GM18517 (cell line): ENCODE results near the gene PCDHA2.
"Not testable (repeated sequence)": the region's sequence is repeated elsewhere in the genome, so short reads cannot be mapped to it uniquely, and the experiment has no call there.

Experiments used
- ATAC-seq: cut with Tn5 transposase; IDR thresholded peaks from one replicate; pipeline ENCODE4 v1.9.1; 2021; ENCODE audit warnings: mild to moderate bottlenecking, moderate library complexity; ENCODE audit not compliant: unreplicated experiment

PCDHA2 gene

DNA sequence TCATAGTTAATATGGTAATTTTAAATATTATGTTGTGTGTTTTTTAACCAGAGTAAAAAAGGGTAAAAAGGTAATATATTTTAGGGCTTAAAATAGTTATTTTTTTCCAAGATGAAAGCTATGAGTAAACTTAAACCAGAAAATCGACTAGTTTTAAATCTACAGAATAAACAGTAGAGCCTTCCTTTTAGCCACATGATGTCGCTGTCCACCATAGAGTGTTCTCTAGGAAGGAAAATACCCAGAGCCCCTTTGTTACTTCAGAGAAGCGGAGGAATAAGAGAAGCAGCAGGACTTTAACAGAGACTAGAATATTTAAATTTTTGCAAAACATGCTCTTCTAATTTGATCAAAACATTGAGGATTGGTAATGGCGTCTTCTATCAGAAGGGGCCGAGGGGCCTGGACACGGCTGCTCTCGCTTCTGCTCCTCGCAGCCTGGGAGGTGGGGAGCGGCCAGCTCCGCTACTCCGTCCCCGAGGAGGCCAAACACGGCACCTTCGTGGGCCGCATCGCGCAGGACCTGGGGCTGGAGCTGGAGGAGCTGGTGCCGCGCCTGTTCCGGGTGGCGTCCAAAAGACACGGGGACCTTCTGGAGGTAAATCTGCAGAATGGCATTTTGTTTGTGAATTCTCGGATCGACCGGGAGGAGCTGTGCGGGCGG is at the start of gene PCDHA2:
TSS of gene PCDHA2 (plus strand) at position 258 of the 664 bp plus-strand sequence.
- no peak for ATAC-seq

DNA sequence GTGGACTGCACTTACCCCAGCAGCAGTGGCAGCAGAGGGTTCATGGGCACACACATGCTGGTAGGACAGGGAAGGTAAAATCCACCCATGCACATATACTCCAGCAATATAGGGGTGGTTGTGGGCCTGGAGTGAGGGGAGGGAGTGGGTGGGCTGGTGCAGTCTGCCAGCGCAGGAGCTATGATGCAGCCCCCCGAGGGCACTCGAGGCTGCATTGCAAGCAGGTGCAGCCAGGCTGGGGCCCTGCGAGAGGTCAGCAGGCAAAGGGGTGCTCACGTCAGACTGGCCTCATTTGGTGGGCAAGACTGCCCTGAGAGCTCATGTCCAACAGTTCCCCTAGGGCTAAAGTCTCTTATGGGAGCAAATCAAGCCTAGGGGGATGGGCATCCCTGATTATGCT is 41.1 kb upstream of the PCDHA2 start:
- ATAC-seq: no peak

DNA sequence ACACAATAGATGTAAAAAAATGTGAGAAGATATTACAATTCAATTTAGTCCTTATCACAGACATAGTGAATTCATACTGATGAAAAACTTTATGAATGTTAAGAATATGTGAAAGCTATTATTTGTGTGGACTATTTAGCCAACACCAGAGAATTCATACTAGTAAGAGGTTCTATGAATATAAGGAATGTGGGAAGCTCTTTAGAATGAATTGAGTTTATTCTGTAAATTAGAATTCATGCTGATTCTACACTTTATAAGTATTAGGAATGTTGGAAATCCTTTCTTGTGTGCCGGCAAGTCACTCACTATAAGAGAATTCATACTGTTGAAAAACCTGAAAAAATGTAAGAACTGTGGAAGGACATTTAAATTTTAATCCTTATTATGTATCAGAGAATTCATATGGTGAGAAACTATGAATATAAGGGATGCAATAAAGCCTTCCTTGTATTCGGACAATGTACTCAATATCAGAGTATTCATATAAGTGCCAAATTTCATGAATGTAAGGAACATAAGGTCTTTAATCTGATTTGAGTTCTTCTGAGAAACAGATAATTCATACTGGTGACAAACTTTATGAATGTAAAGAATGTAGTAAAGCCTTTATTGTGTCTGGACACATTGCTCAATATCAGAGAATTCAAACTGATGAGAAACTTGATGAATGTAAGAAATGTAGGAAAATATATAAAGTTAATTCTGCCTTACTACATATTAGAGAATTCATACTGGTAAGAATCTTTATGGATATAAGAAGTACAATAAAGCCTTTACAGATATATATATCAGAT is 30.3 kb upstream of the PCDHA2 start:
- no peak for ATAC-seq

DNA sequence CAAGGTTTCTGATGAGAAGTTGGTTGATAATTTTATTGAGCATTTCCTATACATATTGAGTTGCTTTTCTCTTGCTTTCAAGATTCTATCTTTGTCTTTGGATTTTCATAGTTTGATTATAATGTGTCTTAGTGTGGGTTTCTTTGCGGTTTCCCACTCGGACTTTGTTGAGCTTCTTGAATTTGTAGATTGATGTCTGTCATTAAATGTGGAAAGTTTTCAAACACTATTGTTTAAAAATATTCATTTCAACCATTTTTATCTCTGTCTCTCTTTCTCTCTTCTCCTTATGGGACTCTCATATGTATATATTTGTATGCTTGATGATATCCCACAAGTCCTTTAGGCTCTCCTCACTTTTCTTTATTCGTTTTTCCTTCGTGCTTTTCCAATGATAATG is 27.2 kb upstream of the PCDHA2 start:
- ATAC-seq: no peak

DNA sequence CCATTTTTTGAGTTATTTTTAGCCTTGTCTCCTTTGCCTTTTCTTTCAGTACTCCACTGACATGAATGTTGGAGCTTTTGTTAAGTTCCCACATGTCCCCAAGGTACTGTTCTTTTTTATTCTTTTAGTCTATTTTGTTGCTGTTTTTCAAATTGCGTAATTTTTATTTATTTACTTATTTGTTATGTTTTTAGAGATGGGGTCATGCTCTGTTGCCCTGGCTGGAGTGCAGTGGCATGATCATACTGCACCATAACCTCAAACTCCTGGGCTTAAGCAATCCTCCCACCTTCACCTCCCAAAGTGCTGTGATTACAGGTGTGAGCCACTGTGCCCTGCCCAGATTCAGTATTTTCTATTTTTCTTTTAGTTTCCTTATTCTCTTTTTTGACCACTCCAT is 14.1 kb upstream of the PCDHA2 start:
- no peak for ATAC-seq

DNA sequence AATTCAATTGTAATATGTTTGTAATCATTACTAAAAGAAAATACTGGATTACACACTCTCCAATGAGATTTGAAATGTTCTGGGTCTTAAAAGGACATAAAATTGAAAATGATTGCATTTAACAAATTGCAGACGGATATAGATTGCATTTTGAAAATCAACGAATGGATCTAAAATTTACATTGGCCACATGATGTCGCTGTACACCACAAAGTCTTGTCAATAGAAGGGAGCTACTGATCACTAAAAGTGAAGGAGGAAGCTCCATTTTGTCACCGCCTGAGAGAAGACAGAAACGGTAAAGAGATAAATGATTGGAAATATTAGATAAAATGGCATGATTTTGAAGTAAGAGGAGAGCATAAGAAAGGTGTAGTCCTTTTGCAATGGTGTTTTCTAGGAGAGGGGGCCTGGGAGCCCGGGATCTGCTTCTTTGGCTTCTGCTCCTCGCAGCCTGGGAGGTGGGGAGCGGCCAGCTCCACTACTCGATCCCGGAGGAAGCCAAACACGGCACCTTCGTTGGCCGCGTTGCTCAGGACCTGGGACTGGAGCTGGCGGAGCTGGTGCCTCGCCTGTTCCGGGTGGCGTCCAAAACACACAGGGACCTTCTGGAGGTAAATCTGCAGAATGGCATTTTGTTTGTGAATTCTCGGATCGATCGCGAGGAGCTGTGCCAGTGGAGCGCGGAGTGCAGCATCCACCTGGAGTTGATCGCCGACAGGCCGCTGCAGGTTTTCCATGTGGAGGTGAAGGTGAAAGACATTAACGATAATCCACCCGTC is 8.6 kb upstream of the PCDHA2 start, which contains the start of gene PCDHA1:
TSS of gene PCDHA1 (plus strand) at position 236 of the 782 bp plus-strand sequence.
- ATAC-seq: no peak

DNA sequence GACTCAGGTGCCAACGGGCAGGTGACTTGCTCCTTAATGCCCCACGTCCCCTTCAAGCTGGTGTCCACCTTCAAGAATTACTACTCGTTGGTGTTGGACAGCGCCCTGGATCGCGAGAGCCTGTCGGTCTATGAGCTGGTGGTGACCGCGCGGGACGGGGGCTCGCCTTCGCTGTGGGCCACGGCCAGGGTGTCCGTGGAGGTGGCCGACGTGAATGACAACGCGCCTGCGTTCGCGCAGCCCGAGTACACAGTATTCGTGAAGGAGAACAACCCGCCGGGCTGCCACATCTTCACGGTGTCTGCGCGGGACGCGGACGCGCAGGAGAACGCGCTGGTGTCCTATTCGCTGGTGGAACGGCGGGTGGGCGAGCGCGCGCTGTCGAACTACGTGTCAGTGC is 7.2 kb upstream of the PCDHA2 start:
- not testable (repeated sequence) for ATAC-seq

DNA sequence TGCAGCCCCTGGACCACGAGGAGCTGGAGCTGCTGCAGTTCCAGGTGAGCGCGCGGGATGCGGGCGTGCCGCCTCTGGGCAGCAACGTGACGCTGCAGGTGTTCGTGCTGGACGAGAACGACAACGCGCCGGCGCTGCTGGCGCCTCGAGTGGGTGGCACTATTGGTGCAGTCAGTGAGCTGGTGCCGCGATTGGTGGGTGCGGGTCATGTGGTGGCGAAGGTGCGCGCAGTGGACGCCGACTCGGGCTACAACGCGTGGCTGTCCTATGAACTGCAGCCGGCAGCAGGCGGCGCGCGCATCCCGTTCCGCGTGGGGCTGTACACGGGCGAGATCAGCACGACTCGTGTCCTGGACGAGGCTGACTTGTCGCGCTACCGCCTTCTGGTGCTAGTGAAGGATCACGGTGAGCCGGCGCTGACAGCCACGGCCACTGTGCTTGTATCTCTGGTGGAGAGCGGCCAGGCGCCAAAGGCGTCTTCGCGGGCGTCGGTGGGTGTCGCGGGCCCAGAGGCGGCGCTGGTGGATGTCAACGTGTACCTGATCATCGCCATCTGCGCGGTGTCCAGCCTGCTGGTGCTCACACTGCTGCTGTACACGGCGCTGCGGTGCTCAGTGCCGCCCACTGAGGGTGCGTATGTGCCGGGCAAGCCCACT is 6.7 kb upstream of the PCDHA2 start:
- not testable (repeated sequence) for ATAC-seq

DNA sequence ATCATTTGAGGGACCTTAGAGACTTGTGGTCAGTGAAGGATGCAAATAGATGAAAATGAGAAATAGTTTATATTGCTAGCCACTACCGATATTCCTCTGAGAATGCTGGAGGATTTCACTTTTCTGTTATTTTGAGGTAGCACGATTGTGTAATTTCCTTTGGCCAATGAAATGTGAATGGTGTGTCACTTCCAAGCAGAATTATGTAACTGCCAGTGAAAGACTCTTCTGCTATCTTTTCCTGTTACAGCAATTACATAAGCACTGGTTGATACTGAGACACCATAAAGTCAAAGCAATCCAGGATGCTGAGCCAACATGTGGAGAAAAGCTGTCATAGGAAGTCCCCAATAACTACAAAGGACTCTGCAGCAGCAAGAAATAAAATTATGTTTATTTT is 3.6 kb upstream of the PCDHA2 start:
- ATAC-seq: no peak

DNA sequence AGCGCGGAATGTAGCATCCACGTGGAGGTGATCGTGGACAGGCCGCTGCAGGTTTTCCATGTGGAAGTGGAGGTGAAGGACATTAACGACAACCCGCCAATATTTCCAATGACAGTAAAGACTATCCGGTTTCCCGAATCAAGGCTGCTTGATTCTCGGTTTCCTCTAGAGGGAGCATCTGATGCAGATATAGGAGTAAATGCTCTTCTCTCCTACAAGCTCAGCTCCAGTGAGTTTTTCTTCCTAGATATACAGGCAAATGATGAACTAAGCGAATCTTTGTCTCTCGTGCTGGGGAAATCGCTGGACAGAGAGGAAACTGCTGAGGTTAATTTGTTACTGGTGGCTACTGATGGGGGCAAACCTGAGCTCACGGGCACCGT is 598 bp downstream of the PCDHA2 start:
- ATAC-seq: no peak

DNA sequence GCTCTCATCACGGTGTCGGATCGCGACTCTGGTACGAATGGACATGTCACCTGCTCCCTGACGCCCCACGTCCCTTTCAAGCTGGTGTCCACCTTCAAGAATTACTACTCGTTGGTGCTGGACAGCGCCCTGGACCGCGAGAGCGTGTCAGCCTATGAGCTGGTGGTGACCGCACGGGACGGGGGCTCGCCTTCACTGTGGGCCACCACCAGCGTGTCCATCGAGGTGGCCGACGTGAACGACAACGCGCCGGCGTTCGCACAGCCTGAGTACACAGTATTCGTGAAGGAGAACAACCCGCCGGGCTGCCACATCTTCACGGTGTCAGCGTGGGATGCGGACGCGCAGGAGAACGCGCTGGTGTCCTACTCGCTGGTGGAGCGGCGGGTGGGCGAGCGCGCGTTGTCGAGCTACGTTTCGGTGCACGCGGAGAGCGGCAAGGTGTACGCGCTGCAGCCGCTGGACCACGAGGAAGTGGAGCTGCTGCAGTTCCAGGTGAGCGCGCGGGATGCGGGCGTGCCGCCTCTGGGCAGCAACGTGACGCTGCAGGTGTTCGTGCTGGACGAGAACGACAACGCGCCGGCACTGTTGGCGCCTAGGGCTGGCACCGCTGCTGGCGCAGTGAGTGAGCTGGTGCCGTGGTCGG is 1.5 kb downstream of the PCDHA2 start:
- not testable (repeated sequence) for ATAC-seq

DNA sequence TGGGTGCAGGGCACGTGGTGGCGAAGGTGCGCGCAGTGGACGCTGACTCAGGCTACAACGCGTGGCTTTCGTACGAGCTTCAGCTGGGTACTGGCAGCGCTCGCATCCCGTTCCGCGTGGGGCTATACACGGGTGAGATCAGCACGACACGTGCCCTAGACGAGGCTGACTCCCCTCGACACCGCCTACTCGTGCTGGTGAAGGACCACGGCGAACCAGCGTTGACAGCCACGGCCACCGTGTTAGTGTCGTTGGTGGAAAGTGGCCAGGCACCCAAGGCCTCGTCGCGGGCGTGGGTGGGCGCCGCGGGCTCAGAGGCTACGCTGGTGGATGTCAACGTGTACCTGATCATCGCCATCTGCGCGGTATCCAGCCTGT is 2.1 kb downstream of the PCDHA2 start:
- ATAC-seq: no peak

DNA sequence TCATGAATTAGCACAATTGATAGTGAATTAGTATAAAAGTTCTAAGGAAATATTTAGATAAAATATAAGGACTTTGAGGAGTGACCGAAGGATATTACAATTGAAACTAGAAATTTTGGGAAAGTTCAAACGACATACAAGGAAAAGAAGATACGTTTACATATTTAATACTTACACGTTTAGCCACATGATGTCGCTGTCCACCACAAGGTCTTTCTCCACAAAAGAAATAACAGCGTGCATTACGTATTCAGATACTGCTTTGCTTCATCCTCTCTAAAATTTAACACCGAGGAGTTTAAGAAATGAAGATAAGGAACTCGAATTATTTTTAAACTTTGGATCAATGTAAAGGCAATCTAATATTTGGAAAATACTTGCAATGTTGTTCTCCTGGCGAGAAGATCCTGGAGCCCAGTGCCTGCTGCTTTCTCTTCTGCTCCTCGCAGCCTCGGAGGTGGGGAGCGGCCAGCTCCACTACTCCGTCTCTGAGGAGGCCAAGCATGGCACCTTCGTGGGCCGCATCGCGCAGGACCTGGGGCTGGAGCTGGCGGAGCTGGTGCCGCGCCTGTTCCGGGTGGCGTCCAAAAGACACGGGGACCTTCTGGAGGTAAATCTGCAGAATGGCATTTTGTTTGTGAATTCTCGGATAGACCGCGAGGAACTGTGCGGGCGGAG is 6.3 kb downstream of the PCDHA2 start, which contains the start of gene PCDHA3:
TSS of gene PCDHA3 (plus strand) at position 242 of the 678 bp plus-strand sequence.
- ATAC-seq: no peak

DNA sequence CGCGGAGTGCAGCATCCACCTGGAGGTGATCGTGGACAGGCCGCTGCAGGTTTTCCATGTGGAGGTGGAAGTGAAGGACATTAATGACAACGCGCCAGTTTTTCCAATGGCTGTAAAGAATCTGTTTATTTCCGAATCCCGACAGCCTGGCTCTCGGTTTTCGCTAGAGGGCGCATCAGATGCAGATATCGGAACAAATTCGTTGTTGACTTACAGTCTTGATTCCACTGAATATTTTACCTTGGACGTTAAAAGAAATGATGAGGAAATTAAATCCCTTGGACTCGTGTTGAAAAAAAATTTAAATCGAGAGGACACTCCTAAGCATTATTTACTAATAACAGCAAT is 6.8 kb downstream of the PCDHA2 start:
- no peak for ATAC-seq

DNA sequence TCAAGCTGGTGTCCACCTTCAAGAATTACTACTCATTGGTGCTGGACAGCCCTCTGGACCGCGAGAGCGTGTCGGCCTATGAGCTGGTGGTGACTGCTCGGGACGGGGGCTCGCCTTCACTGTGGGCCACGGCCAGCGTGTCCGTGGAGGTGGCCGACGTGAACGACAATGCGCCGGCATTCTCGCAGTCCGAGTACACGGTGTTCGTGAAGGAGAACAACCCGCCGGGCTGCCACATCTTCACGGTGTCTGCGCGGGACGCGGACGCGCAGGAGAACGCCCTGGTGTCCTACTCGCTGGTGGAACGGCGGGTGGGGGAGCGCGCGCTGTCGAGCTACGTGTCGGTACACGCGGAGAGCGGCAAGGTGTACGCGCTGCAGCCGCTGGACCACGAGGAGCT is 7.7 kb downstream of the PCDHA2 start:
- ATAC-seq: not testable (repeated sequence)

DNA sequence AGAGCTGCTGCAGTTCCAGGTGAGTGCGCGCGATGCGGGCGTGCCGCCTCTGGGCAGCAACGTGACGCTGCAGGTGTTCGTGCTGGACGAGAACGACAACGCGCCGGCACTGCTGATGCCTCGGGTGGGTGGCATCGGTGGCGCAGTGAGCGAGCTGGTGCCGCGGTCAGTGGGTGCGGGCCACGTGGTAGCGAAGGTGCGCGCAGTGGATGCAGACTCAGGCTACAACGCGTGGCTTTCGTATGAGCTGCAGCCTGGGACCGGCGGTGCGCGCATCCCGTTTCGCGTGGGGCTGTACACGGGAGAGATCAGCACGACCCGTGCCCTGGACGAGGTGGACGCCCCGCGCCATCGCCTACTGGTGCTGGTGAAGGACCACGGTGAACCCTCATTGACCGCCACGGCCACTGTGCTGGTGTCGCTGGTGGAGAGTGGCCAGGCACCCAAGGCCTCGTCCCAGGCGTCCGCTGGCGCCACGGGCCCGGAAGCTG is 8.2 kb downstream of the PCDHA2 start:
- no peak for ATAC-seq

DNA sequence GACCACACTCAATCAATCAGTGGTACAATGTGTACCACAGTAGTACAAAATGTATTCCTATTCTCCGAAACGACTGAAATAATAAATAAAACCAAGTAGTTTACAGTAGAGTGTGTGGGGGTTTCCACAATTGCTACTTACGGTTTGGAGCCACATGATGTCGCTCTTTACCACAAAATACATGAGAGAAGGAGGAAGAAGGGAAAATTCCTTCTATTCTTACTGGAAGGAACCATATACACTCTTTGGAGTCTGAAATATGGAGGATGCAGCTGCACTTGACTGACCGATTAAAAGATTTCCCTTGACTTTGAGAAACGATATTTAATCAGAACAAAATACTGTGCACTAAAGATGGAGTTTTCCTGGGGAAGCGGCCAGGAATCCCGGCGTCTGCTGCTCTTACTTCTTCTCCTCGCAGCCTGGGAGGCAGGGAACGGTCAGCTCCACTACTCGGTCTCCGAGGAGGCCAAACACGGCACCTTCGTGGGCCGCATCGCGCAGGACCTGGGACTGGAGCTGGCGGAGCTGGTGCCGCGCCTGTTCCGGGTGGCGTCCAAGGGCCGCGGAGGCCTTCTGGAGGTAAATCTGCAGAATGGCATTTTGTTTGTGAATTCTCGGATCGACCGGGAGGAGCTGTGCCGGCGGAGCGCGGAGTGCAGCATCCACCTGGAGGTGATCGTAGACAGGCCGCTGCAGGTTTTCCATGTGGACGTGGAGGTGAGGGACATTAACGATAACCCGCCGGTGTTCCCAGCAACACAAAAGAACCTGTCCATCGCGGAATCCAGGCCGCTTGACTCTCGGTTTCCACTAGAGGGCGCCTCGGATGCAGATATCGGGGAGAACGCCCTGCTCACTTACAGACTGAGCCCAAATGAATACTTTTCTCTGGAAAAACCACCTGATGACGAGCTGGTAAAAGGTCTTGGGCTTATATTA is 12.5 kb downstream of the PCDHA2 start, which contains the start of gene PCDHA4:
TSS of gene PCDHA4 (plus strand) at position 235 of the 942 bp plus-strand sequence.
- no peak for ATAC-seq

DNA sequence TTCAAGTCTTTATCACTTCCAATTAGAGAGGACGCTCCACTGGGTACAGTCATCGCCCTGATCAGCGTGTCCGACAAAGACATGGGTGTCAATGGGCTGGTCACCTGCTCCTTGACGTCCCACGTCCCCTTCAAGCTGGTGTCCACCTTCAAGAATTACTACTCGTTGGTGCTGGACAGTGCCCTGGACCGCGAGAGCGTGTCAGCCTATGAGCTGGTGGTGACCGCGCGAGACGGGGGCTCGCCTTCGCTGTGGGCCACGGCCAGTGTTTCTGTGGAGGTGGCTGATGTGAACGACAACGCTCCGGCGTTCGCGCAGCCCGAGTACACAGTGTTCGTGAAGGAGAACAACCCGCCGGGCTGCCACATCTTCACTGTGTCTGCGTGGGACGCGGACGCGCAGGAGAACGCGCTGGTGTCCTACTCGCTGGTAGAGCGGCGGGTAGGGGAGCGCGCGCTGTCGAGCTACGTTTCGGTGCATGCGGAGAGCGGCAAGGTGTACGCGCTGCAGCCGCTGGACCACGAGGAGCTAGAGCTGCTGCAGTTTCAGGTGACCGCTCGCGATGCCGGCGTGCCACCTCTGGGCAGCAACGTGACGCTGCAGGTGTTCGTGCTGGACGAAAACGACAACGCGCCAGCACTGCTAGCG is 13.7 kb downstream of the PCDHA2 start:
- not testable (repeated sequence) for ATAC-seq
